GM12878 (cell line): Measurements from ENCODE around the gene ARHGAP30. TPM values are rescaled to one million over a fixed set of nuclear protein-coding genes. Genes with fewer than 3 reads are reported as not detected.

Experiments used
- ASH2L ChIP-seq: fragments of 300-600, 200-600 bp; sonication (generic); IDR thresholded peaks from 2 replicates; pipeline ENCODE4 v1.6.1; 2017; ENCODE audit warnings: low read depth, mild to moderate bottlenecking, borderline replicate concordance
- ATF3 ChIP-seq: IDR thresholded peaks from 2 replicates; pipeline ENCODE4 v1.6.1; 2011; ENCODE audit warnings: low read depth, mild to moderate bottlenecking, low read length, moderate library complexity, borderline replicate concordance; ENCODE audit errors: extremely low read depth
- BCL3 ChIP-seq: IDR thresholded peaks from 2 replicates; pipeline ENCODE4 v1.6.1; 2011; ENCODE audit warnings: borderline replicate concordance, low read depth, mild to moderate bottlenecking, moderate library complexity, low read length; ENCODE audit not compliant: insufficient read depth, poor library complexity, severe bottlenecking
- CUX1 ChIP-seq: IDR thresholded peaks from 2 replicates; pipeline ENCODE4 v1.6.1; 2012; ENCODE audit warnings: improper control_type of control experiment, low read depth, low read length; ENCODE audit not compliant: insufficient replicate concordance
- MTA2 ChIP-seq: fragments of 450-650 bp; IDR thresholded peaks from 2 replicates; pipeline ENCODE4 v1.6.1; 2016; ENCODE audit warnings: low read depth, mild to moderate bottlenecking, moderate library complexity
- PML ChIP-seq: IDR thresholded peaks from 2 replicates; pipeline ENCODE4 v1.6.1; 2012; ENCODE audit warnings: low read length, inconsistent platforms
- SKIL ChIP-seq: fragments of 450-650 bp; IDR thresholded peaks from 2 replicates; pipeline ENCODE4 v1.6.1; 2017; ENCODE audit warnings: mild to moderate bottlenecking, low read depth, inconsistent platforms; ENCODE audit not compliant: poor library complexity, severe bottlenecking
- SMAD1 ChIP-seq: fragments of 450-650 bp; IDR thresholded peaks from 2 replicates; pipeline ENCODE4 v1.6.1; 2018; ENCODE audit warnings: mild to moderate bottlenecking, low read depth; ENCODE audit not compliant: partially characterized antibody
- ZBTB11 ChIP-seq: fragments of 450-650 bp; formaldehyde crosslinking; IDR thresholded peaks from 2 replicates; pipeline ENCODE4 v1.5.0; 2022; ENCODE audit warnings: mild to moderate bottlenecking, missing genetic modification characterization
- ZBTB40 ChIP-seq: fragments of 450-650 bp; IDR thresholded peaks from 2 replicates; pipeline ENCODE4 v1.6.1; 2016; ENCODE audit warnings: mild to moderate bottlenecking, moderate library complexity, borderline replicate concordance
- polyA plus RNA-seq, 11 experiments: library from polyadenylated mRNA; depleted of rRNA in 4 of 11; unstranded in 6 of 11; stranded (reverse) in 5 of 11; fragments of >200 nt; fragmentation: Nextera tagmentation in 4 of 11; fragmentation: Illumina TruSeq in 1 of 11; extraction: Ambion mirVana in 4 of 11; extraction: Trizol in 1 of 11; gene quantifications; 1 replicate in 1 of 11; 2 replicates in 10 of 11; pipeline versions ENCODE4 v1.2.1 to v1.2.3, GENCODE V29; 2011 to 2016; ENCODE audit warnings: inconsistent platforms in 2 of 11, missing spikeins in 2 of 11, low read depth in 1 of 11
- total RNA-seq, 4 experiments: library from RNA; depleted of rRNA in 3 of 4; stranded (reverse); fragments of >200 nt in 3 of 4; fragmentation: Illumina TruSeq in 1 of 4; extraction: Trizol in 1 of 4; gene quantifications; 2 replicates each; pipeline versions ENCODE4 v1.2.1 to v1.2.3, GENCODE V29; 2013 to 2021

The ARHGAP30 gene
- total and polyA plus RNA-seq, 10 of the 15 experiments (the other 5 are each of a cell fraction or from before 2014, with no cell fraction given), result 12.9 to 143 (median 76.3) TPM

- TF ChIP-seq CUX1, result no peak
- TF ChIP-seq ASH2L, result no peak
- no peak for TF ChIP-seq SMAD1
- TF ChIP-seq ZBTB11, result no peak
- no peak for TF ChIP-seq ZBTB40
- TF ChIP-seq ATF3, result no peak
- no peak for TF ChIP-seq BCL3
- no peak for TF ChIP-seq SKIL
- no peak for TF ChIP-seq MTA2
- TF ChIP-seq PML, result no peak
Measured at GRCh38 chr1:160997323-160998038, 72.2 kb downstream of the ARHGAP30 start (continued).
